Transverse colon (tissue), 4 donors: ENCODE data around the gene SNAPC1.

Source experiments
- EP300 ChIP-seq: sonication (generic); formaldehyde crosslinking; IDR thresholded peaks from one replicate; pipeline ENCODE4 v1.6.1; 2017; ENCODE audit warnings: antibody characterized with exemption, low read depth
- POLR2A ChIP-seq: fragments of 450-650 bp; IDR thresholded peaks from one replicate; pipeline ENCODE4 v1.6.1; 2016; ENCODE audit warnings: antibody characterized with exemption, mild to moderate bottlenecking, moderate library complexity
- POLR2AphosphoS5 ChIP-seq, 3 donors: sonication (generic); formaldehyde crosslinking; IDR thresholded peaks; one replicate each; pipeline ENCODE4 v1.6.1; 2016; ENCODE audit warnings: antibody characterized with exemption in 3 of 3
- TF ChIP-seq, protein P1 (sequence below), 5 experiments: fragments of 200-600 bp in 3 of 5; fragments of 450-650 bp in 2 of 5; sonication (generic) in 3 of 5; IDR thresholded peaks; 1 replicate in 2 of 5; 2 replicates in 3 of 5; pipeline ENCODE4 v1.5.1; 2016 to 2017; ENCODE audit warnings: antibody characterized with exemption in 5 of 5, inconsistent platforms in 3 of 5, mild to moderate bottlenecking in 2 of 5, moderate library complexity in 1 of 5

DNA sequence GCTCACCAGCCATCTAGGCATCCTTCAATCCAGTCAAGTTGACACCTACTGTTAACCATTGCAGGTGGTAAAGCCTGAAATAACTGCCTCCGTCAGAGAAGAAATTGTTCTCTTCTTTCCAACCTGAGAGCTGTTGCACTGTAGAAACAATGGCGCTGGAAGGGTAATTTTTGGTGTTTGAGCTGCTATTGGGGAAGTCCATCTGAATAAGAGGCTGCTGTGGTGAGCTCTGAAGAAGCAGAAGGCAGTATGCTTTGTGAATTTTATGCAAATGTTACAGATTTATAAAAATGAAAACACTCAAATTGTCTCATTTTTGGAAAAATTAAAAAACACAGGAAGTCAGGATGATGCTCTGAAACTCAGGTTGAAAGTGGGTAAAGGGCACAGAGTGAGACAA lies 60.2 kb downstream of the SNAPC1 start:
- TF ChIP-seq POLR2AphosphoS5 (IDR thresholded peaks at IDR 0.05) (no peak), POLR2A (no peak), EP300 (no peak)
- TF ChIP-seq, protein P1, sequence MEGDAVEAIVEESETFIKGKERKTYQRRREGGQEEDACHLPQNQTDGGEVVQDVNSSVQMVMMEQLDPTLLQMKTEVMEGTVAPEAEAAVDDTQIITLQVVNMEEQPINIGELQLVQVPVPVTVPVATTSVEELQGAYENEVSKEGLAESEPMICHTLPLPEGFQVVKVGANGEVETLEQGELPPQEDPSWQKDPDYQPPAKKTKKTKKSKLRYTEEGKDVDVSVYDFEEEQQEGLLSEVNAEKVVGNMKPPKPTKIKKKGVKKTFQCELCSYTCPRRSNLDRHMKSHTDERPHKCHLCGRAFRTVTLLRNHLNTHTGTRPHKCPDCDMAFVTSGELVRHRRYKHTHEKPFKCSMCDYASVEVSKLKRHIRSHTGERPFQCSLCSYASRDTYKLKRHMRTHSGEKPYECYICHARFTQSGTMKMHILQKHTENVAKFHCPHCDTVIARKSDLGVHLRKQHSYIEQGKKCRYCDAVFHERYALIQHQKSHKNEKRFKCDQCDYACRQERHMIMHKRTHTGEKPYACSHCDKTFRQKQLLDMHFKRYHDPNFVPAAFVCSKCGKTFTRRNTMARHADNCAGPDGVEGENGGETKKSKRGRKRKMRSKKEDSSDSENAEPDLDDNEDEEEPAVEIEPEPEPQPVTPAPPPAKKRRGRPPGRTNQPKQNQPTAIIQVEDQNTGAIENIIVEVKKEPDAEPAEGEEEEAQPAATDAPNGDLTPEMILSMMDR (IDR thresholded peaks at IDR 0.05), result no peak
